Neuronal stem cell (in vitro differentiated cells): Measurements from ENCODE around the gene ZMAT2.
A peak's percentile ranks its signal among the peaks of the same experiment; 100 is the strongest.
"Not testable (repeated sequence)": the region's sequence is repeated elsewhere in the genome, so short reads cannot be mapped to it uniquely, and the experiment has no call there.

Source experiments
- DNase-seq: peaks from one replicate; pipeline ENCODE4 v3.0.0-alpha.2; 2013; ENCODE audit warnings: low spot score
- H2AFZ ChIP-seq: one replicate; pipeline ENCODE4 v1.6.1; 2013; ENCODE audit warnings: mild to moderate bottlenecking, low read length, inconsistent platforms
- H2AK5ac ChIP-seq: 2 replicates; pipeline ENCODE4 v1.6.1; 2013; ENCODE audit warnings: low read depth, mild to moderate bottlenecking, inconsistent platforms, low read length, moderate library complexity, mixed read lengths
- H2BK120ac ChIP-seq: 2 replicates; pipeline ENCODE4 v1.6.1; 2013; ENCODE audit warnings: low read depth, mild to moderate bottlenecking, inconsistent platforms, low read length, moderate library complexity, mixed read lengths
- H2BK12ac ChIP-seq: one replicate; pipeline ENCODE4 v1.6.1; 2013; ENCODE audit warnings: low read length, inconsistent platforms
- H2BK15ac ChIP-seq: 2 replicates; pipeline ENCODE4 v1.6.1; 2013; ENCODE audit warnings: mild to moderate bottlenecking, low read length, inconsistent platforms, mixed read lengths
- H2BK5ac ChIP-seq: one replicate; pipeline ENCODE4 v1.6.1; 2013; ENCODE audit warnings: inconsistent platforms, mild to moderate bottlenecking, low read length, moderate library complexity
- H3K14ac ChIP-seq: one replicate; pipeline ENCODE4 v1.6.1; 2013; ENCODE audit warnings: low read length, inconsistent platforms
- H3K18ac ChIP-seq: 2 replicates; pipeline ENCODE4 v1.6.1; 2013; ENCODE audit warnings: low read length, inconsistent platforms
- H3K23ac ChIP-seq: 2 replicates; pipeline ENCODE4 v1.6.1; 2013; ENCODE audit warnings: low read depth, mild to moderate bottlenecking, mixed read lengths, low read length, inconsistent platforms; ENCODE audit not compliant: poor library complexity
- H3K27ac ChIP-seq: replicated peaks from 3 replicates; pipeline ENCODE4 v1.5.1; 2013; ENCODE audit warnings: low read length, inconsistent platforms
- H3K27me3 ChIP-seq, 3 experiments: 2 replicates each; pipeline ENCODE4 v1.6.1; 2013; ENCODE audit warnings: low read length in 3 of 3, mild to moderate bottlenecking in 2 of 3, inconsistent platforms in 1 of 3, low read depth in 1 of 3, mixed read lengths in 1 of 3, moderate library complexity in 1 of 3; ENCODE audit not compliant: control insufficient read depth in 3 of 3, insufficient read depth in 3 of 3
- H3K36me3 ChIP-seq, 2 donors: replicated peaks in 1 of 2; 2 replicates each; pipeline ENCODE4 v1.6.1; 2013; ENCODE audit warnings: low read length in 2 of 2; ENCODE audit not compliant: control insufficient read depth in 2 of 2, insufficient read depth in 2 of 2
- H3K4ac ChIP-seq: 2 replicates; pipeline ENCODE4 v1.6.1; 2013; ENCODE audit warnings: inconsistent platforms, mild to moderate bottlenecking, low read length, moderate library complexity
- H3K4me1 ChIP-seq, 2 donors: 1 replicate in 1 of 2; 2 replicates in 1 of 2; pipeline ENCODE4 v1.6.1; 2013; ENCODE audit warnings: low read length in 2 of 2, low read depth in 1 of 2; ENCODE audit not compliant: control insufficient read depth in 2 of 2, insufficient read depth in 1 of 2
- H3K4me2 ChIP-seq: one replicate; pipeline ENCODE4 v1.6.1; 2013; ENCODE audit warnings: mild to moderate bottlenecking, low read length, inconsistent platforms; ENCODE audit not compliant: insufficient read depth, poor library complexity, severe bottlenecking
- H3K4me3 ChIP-seq, 2 donors: 2 replicates each; pipeline ENCODE4 v1.5.1; 2013; ENCODE audit warnings: low read length in 2 of 2, mild to moderate bottlenecking in 2 of 2, inconsistent platforms in 1 of 2, moderate library complexity in 1 of 2
- H3K79me1 ChIP-seq: one replicate; pipeline ENCODE4 v1.6.1; 2013; ENCODE audit warnings: low read depth, mild to moderate bottlenecking, inconsistent platforms, low read length, moderate library complexity
- H3K9ac ChIP-seq: one replicate; pipeline ENCODE4 v1.6.1; 2013; ENCODE audit warnings: mild to moderate bottlenecking, low read depth, low read length, inconsistent platforms; ENCODE audit not compliant: poor library complexity
- H3K9me3 ChIP-seq, 2 donors: replicated peaks in 1 of 2; 2 replicates each; pipeline versions ENCODE3 to v1.6.1; 2013; ENCODE audit warnings: low read length in 2 of 2, mild to moderate bottlenecking in 2 of 2, inconsistent platforms in 1 of 2, low read depth in 1 of 2, mixed read lengths in 1 of 2, moderate library complexity in 1 of 2; ENCODE audit not compliant: control insufficient read depth in 2 of 2, insufficient read depth in 1 of 2
- H4K8ac ChIP-seq: one replicate; pipeline ENCODE4 v1.6.1; 2013; ENCODE audit warnings: low read depth, mild to moderate bottlenecking, inconsistent platforms, low read length, moderate library complexity
- H4K91ac ChIP-seq: one replicate; pipeline ENCODE4 v1.6.1; 2013; ENCODE audit warnings: low read length, low read depth, mild to moderate bottlenecking, inconsistent platforms; ENCODE audit not compliant: poor library complexity
- WGBS, 2 donors: extraction: QIAGEN DNeasy Blood & Tissue Kit; methylation state at CpG; one replicate each; pipeline ENCODE4 v1.1.7; 2013; ENCODE audit warnings: missing lambda C conversion rate in 2 of 2, mixed read lengths in 1 of 2; ENCODE audit not compliant: insufficient read length in 2 of 2, insufficient replicate concordance in 1 of 2; ENCODE audit errors: extremely low coverage in 2 of 2; 5-methylcytosine and 5-hydroxymethylcytosine counted together

ZMAT2 gene

DNA sequence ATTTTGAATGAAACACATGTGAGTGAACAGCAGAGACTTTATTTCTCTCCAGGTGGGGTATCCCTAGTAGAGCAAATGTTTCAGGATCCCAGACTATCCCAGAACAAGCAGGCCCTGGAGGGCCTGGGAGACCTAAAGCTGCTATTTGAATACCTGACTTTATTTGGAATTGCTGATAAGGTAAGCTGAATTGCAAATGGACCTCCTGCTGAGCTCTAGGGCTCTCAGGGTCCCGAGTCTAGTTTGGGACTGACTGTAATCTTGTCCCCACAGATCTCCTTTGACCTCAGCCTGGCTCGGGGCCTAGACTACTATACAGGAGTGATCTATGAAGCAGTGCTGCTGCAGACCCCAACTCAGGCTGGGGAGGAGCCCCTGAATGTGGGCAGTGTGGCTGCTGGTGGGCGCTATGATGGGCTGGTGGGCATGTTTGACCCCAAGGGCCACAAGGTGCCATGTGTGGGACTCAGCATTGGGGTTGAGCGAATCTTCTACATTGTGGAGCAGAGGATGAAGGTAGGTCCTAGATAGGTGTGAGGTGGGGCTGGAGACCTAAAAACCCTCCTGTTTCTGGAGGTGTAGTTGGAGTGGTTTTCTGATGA, 3.3 kb upstream of the ZMAT2 start:
- H3K4ac ChIP-seq, result no peak overlapping the region
- no peak overlapping the region for H3K4me3 ChIP-seq
- H2BK5ac ChIP-seq, result no peak overlapping the region
- H3K18ac ChIP-seq, result no peak overlapping the region
- no peak overlapping the region for H2BK120ac ChIP-seq
- H3K9me3 ChIP-seq, result no peaks in the 10 kb centered on the region
- no peak overlapping the region for H2BK15ac ChIP-seq
- peaks cover 6% of the 10 kb centered on the region for H3K79me1 ChIP-seq
- no peak for DNase-seq
- no peak overlapping the region for H3K27ac ChIP-seq
- no peak overlapping the region for H4K8ac ChIP-seq
- no peak overlapping the region for H3K4me2 ChIP-seq
- H3K14ac ChIP-seq, result no peak overlapping the region
- peaks cover 36 to 82% of the 10 kb centered on the region in 2 donors for H3K36me3 ChIP-seq
- no peak overlapping the region for H2AK5ac ChIP-seq
- WGBS, 2 donors, result no CpG with 5 or more reads among the region's 4 CpGs
- no peak overlapping the region for H2BK12ac ChIP-seq
- H4K91ac ChIP-seq, result no peak overlapping the region
- H3K4me1 ChIP-seq, result peaks cover 6 to 12% of the 10 kb centered on the region in 2 donors
- H3K27me3 ChIP-seq, result no peaks in the 10 kb centered on the region
- no peak overlapping the region for H3K9ac ChIP-seq
- H3K23ac ChIP-seq, result no peak overlapping the region
- no peak overlapping the region for H2AFZ ChIP-seq

DNA sequence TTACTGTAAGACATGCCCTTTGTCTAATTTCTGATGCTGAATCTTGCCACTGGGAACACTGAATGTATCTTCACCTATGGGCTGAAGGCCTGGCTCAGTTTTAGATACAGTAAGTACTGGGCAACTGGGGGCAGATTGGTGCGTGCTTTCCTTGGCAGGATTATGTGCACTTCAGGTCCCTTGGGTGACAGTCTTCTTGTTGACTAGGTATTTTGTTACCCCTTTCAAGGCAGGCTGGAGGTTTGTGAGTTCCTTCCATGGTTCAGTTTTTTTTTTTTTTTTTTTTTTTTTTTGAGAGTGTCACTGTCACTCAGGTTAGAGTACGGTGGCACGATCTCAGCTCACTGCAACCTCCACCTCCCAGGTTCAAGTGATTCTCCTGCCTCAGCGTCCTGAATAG, 7.6 kb downstream of the ZMAT2 start:
- no peak overlapping the region for H3K4me2 ChIP-seq
- H2BK120ac ChIP-seq, result no peak overlapping the region
- no peak overlapping the region for H3K4ac ChIP-seq
- no peaks in the 10 kb centered on the region for H3K9me3 ChIP-seq
- no peak overlapping the region for H3K14ac ChIP-seq
- H4K91ac ChIP-seq, result no peak overlapping the region
- no peak overlapping the region for H2AFZ ChIP-seq
- no peak overlapping the region for H3K23ac ChIP-seq
- WGBS, 2 donors, result no CpG with 5 or more reads among the region's 4 CpGs
- H2AK5ac ChIP-seq, result no peak overlapping the region
- no peak overlapping the region for H3K4me3 ChIP-seq
- no peak overlapping the region for H3K18ac ChIP-seq
- no peak overlapping the region for H3K27ac ChIP-seq
- H3K79me1 ChIP-seq, result no peaks in the 10 kb centered on the region
- no peaks in the 10 kb centered on the region for H3K27me3 ChIP-seq
- peaks cover 20 to 49% of the 10 kb centered on the region in 2 donors for H3K36me3 ChIP-seq
- H2BK5ac ChIP-seq, result no peak overlapping the region
- H3K9ac ChIP-seq, result no peak overlapping the region
- H4K8ac ChIP-seq, result no peak overlapping the region
- H3K4me1 ChIP-seq, result no peaks in the 10 kb centered on the region
- H2BK15ac ChIP-seq, result no peak overlapping the region
- no peak overlapping the region for H2BK12ac ChIP-seq
- no peak for DNase-seq

GRCh38 chr5:140708787-140709186, 8.5 kb downstream of the ZMAT2 start:
- H3K4me2 ChIP-seq, H2BK15ac ChIP-seq, H3K79me1 ChIP-seq, H3K27me3 ChIP-seq, H2AFZ ChIP-seq, H3K14ac ChIP-seq, H3K4me3 ChIP-seq, H4K91ac ChIP-seq, H3K27ac ChIP-seq, H2BK12ac ChIP-seq, H4K8ac ChIP-seq, H3K23ac ChIP-seq, H3K9me3 ChIP-seq, H3K9ac ChIP-seq, DNase-seq, H3K4me1 ChIP-seq, H2BK5ac ChIP-seq, H3K4ac ChIP-seq, H2AK5ac ChIP-seq, H3K18ac ChIP-seq, H2BK120ac ChIP-seq: not testable (repeated sequence)
- no CpG with 5 or more reads among the region's 9 CpGs for WGBS, 2 donors
- peaks cover 16 to 40% of the 10 kb centered on the region in 2 donors for H3K36me3 ChIP-seq

- WGBS, 2 donors, result no CpG with 5 or more reads among the region's 27 CpGs
- no peak overlapping the region for H3K9ac ChIP-seq
- no peak overlapping the region for H4K91ac ChIP-seq
- no peak overlapping the region for H3K18ac ChIP-seq
- no peak overlapping the region for H2BK120ac ChIP-seq
- no peak overlapping the region for H2AK5ac ChIP-seq
- DNase-seq, result peak; percentile 87
- H2BK5ac ChIP-seq, result no peak overlapping the region
- H2BK12ac ChIP-seq, result no peak overlapping the region
- H4K8ac ChIP-seq, result no peak overlapping the region
- H3K79me1 ChIP-seq, result no peaks in the 10 kb centered on the region
- H3K14ac ChIP-seq, result no peak overlapping the region
- H3K4me3 ChIP-seq, result peak overlapping the region; percentile 58 to 78
- peak overlapping the region; percentile 83 for H2AFZ ChIP-seq
- peak overlapping the region; percentile 46 for H3K4me2 ChIP-seq
- H2BK15ac ChIP-seq, result no peak overlapping the region
- H3K27ac ChIP-seq, result peak overlapping the region; percentile 27
- H3K27me3 ChIP-seq, result no peaks in the 10 kb centered on the region
- H3K4me1 ChIP-seq, result no peaks in the 10 kb centered on the region
- peaks cover 2 to 17% of the 10 kb centered on the region in 2 donors for H3K36me3 ChIP-seq
- no peaks in the 10 kb centered on the region for H3K9me3 ChIP-seq
- H3K23ac ChIP-seq, result no peak overlapping the region
- H3K4ac ChIP-seq, result no peak overlapping the region
Observed at GRCh38 chr5:140710899-140711552, 10.8 kb downstream of the ZMAT2 start.
